IMR-90 (cell line): ENCODE data around the gene COLGALT1. TPM values are rescaled to one million over a fixed set of nuclear protein-coding genes. Genes with fewer than 3 reads are reported as not detected.

ENCODE experiments used
- ATAC-seq: fragments of 200-7000 bp; cut with Tn5 transposase; 2 replicates; pipeline ENCODE4 v1.9.1; 2020; ENCODE audit warnings: low read depth, mild to moderate bottlenecking, moderate library complexity
- BruUV-seq: library from RNA; stranded (reverse); fragments of 400-500 nt; replicated peaks from 2 replicates; lab custom pipeline; 2021; lab: Mats Ljungman, UMichigan
- CTCF ChIA-PET: fragments of 300-600 bp; formaldehyde crosslinking; extraction: SDS; loops from one replicate; lab custom pipeline; 2021; ENCODE audit warnings: antibody characterized with exemption; lab: Yijun Ruan, JAX
- POLR2A ChIA-PET: fragments of 300-600 bp; sonication (Branson Sonifier 250); formaldehyde crosslinking; loops from one replicate; lab custom pipeline; 2022; ENCODE audit warnings: antibody characterized with exemption; ENCODE audit not compliant: unreplicated experiment; lab: Charles Lee
- DNase-seq: peaks from one replicate; pipeline ENCODE4 v3.0.0; 2013
- H2AFZ ChIP-seq: replicated peaks from 2 replicates; pipeline ENCODE3; 2013; ENCODE audit warnings: low read length, mild to moderate bottlenecking; ENCODE audit not compliant: poor library complexity
- H2AK5ac ChIP-seq: 2 replicates; pipeline ENCODE4 v1.6.1; 2013; ENCODE audit warnings: low read depth, low read length, inconsistent platforms
- H2AK9ac ChIP-seq: replicated peaks from 2 replicates; pipeline ENCODE3; 2013; ENCODE audit warnings: mild to moderate bottlenecking, low read depth, low read length, moderate library complexity; ENCODE audit not compliant: poor library complexity
- H2BK120ac ChIP-seq: 2 replicates; pipeline ENCODE4 v1.6.1; 2013; ENCODE audit warnings: low read depth, low read length, inconsistent platforms
- H2BK15ac ChIP-seq: 3 replicates; pipeline ENCODE4 v1.6.1; 2013; ENCODE audit warnings: low read depth, low read length, inconsistent platforms
- H2BK20ac ChIP-seq: 2 replicates; pipeline ENCODE4 v1.6.1; 2013; ENCODE audit warnings: low read depth, mild to moderate bottlenecking, inconsistent platforms, low read length, moderate library complexity
- H2BK5ac ChIP-seq: 2 replicates; pipeline ENCODE4 v1.6.1; 2013; ENCODE audit warnings: mild to moderate bottlenecking, low read depth, low read length, inconsistent platforms; ENCODE audit not compliant: poor library complexity, severe bottlenecking
- H3K14ac ChIP-seq: replicated peaks from 2 replicates; pipeline ENCODE4 v1.6.1; 2013; ENCODE audit warnings: low read depth, low read length, inconsistent platforms
- H3K18ac ChIP-seq: 2 replicates; pipeline ENCODE4 v1.6.1; 2013; ENCODE audit warnings: low read depth, low read length, control low read depth
- H3K23ac ChIP-seq: 2 replicates; pipeline ENCODE4 v1.6.1; 2013; ENCODE audit warnings: low read depth, low read length, inconsistent platforms
- H3K27ac ChIP-seq: 2 replicates; pipeline ENCODE4 v1.5.1; 2013; ENCODE audit warnings: mild to moderate bottlenecking, control low read depth, low read length; ENCODE audit not compliant: insufficient read depth
- H3K27me3 ChIP-seq: 2 replicates; pipeline ENCODE4 v1.6.1; 2013; ENCODE audit warnings: low read length; ENCODE audit not compliant: control insufficient read depth, insufficient read depth
- H3K36me3 ChIP-seq: 2 replicates; pipeline ENCODE4 v1.6.1; 2013; ENCODE audit warnings: low read length, mixed read lengths; ENCODE audit not compliant: control insufficient read depth, insufficient read depth
- H3K4ac ChIP-seq: 2 replicates; pipeline ENCODE4 v1.6.1; 2013; ENCODE audit warnings: low read depth, low read length, inconsistent platforms
- H3K4me1 ChIP-seq: 2 replicates; pipeline ENCODE4 v1.6.1; 2013; ENCODE audit warnings: low read length, mixed read lengths; ENCODE audit not compliant: control insufficient read depth, insufficient read depth
- H3K4me2 ChIP-seq: 2 replicates; pipeline ENCODE4 v1.6.1; 2013; ENCODE audit warnings: low read depth, mild to moderate bottlenecking, control low read depth, low read length, moderate library complexity
- H3K4me3 ChIP-seq: 2 replicates; pipeline ENCODE4 v1.5.1; 2013; ENCODE audit warnings: low read depth, mild to moderate bottlenecking, control low read depth, low read length, moderate library complexity; ENCODE audit not compliant: insufficient read depth
- H3K56ac ChIP-seq: 2 replicates; pipeline ENCODE4 v1.6.1; 2013; ENCODE audit warnings: low read length, inconsistent platforms; ENCODE audit not compliant: insufficient read depth; ENCODE audit errors: extremely low read depth
- H3K79me1 ChIP-seq, 2 experiments: 2 replicates each; pipeline ENCODE4 v1.6.1; 2013; ENCODE audit warnings: low read length in 2 of 2, inconsistent platforms in 1 of 2, low read depth in 1 of 2
- H3K9ac ChIP-seq: 2 replicates; pipeline ENCODE4 v1.6.1; 2013; ENCODE audit warnings: low read depth, low read length, control low read depth
- H3K9me1 ChIP-seq: 2 replicates; pipeline ENCODE4 v1.6.1; 2013; ENCODE audit warnings: low read length, inconsistent platforms; ENCODE audit not compliant: insufficient read depth
- H3K9me3 ChIP-seq: 2 replicates; pipeline ENCODE4 v1.6.1; 2013; ENCODE audit warnings: low read length; ENCODE audit not compliant: control insufficient read depth, insufficient read depth
- H4K20me1 ChIP-seq: 2 replicates; pipeline ENCODE4 v1.6.1; 2013; ENCODE audit warnings: low read length, inconsistent platforms; ENCODE audit not compliant: insufficient read depth
- H4K5ac ChIP-seq: 2 replicates; pipeline ENCODE4 v1.6.1; 2013; ENCODE audit warnings: mild to moderate bottlenecking, low read depth, low read length, control low read depth
- H4K8ac ChIP-seq, 2 experiments: 2 replicates each; pipeline ENCODE4 v1.6.1; 2013; ENCODE audit warnings: low read depth in 2 of 2, low read length in 2 of 2, control low read depth in 1 of 2, inconsistent platforms in 1 of 2
- H4K91ac ChIP-seq: 2 replicates; pipeline ENCODE4 v1.6.1; 2013; ENCODE audit warnings: low read depth, low read length, inconsistent platforms; ENCODE audit not compliant: insufficient read depth
- CEBPB ChIP-seq: IDR thresholded peaks from 2 replicates; pipeline ENCODE4 v1.6.1; 2012; ENCODE audit warnings: low read depth, low read length, improper control_type of control experiment
- CHD1 ChIP-seq: IDR thresholded peaks from 2 replicates; pipeline ENCODE4 v1.6.1; 2012; ENCODE audit warnings: low read depth, low read length, improper control_type of control experiment
- CTCF ChIP-seq: conservative IDR thresholded peaks from 2 replicates; pipeline ENCODE4 v1.5.1; 2012; ENCODE audit warnings: mild to moderate bottlenecking, low read depth, low read length, improper control_type of control experiment
- ELK1 ChIP-seq: fragments of 150-350 bp; IDR thresholded peaks from 2 replicates; pipeline ENCODE4 v1.6.1; 2016; ENCODE audit warnings: low read depth, mild to moderate bottlenecking, low read length, moderate library complexity, borderline replicate concordance
- FOS ChIP-seq: fragments of 150-350 bp; IDR thresholded peaks from 2 replicates; pipeline ENCODE4 v1.6.1; 2016; ENCODE audit warnings: low read depth, low read length
- MAFK ChIP-seq: IDR thresholded peaks from 2 replicates; pipeline ENCODE4 v1.6.1; 2012; ENCODE audit warnings: low read depth, low read length, improper control_type of control experiment
- MAZ ChIP-seq: IDR thresholded peaks from 2 replicates; pipeline ENCODE4 v1.6.1; 2012; ENCODE audit warnings: low read depth, mild to moderate bottlenecking, low read length, improper control_type of control experiment, moderate library complexity, borderline replicate concordance
- MXI1 ChIP-seq: IDR thresholded peaks from 2 replicates; pipeline ENCODE4 v1.6.1; 2012; ENCODE audit warnings: low read depth, mild to moderate bottlenecking, low read length, moderate library complexity, borderline replicate concordance
- RCOR1 ChIP-seq: IDR thresholded peaks from 2 replicates; pipeline ENCODE4 v1.6.1; 2012; ENCODE audit warnings: mild to moderate bottlenecking, low read length, improper control_type of control experiment; ENCODE audit not compliant: insufficient replicate concordance
- whole genome bisulfite sequencing, 2 experiments: methylation state at CpG; one replicate each; pipeline versions ENCODE4 v1.1.5 to v1.1.7; 2013; ENCODE audit warnings: missing lambda C conversion rate in 2 of 2; ENCODE audit not compliant: insufficient read length in 1 of 2; ENCODE audit errors: extremely low coverage in 2 of 2; 5-methylcytosine and 5-hydroxymethylcytosine counted together
- dilution Hi-C: fragments of 300-500 bp; cut with HindIII; formaldehyde crosslinking; loops from one replicate; pipeline ENCODE4 v1.14.3; 2018; ENCODE audit warnings: low sequenced_read_pairs; ENCODE audit not compliant: unreplicated experiment
- in situ Hi-C: fragments of 300-500 bp; cut with MboI; formaldehyde crosslinking; loops from 3 replicates; pipeline ENCODE4 v1.14.3; 2019; ENCODE audit warnings: low sequenced_read_pairs, inconsistent platforms, mixed read lengths
- intact Hi-C: fragments of 100-400 bp; cut with micrococcal nuclease; formaldehyde crosslinking; loops from 2 replicates; pipeline ENCODE4 v1.10.0; 2022
- polyA plus RNA-seq, 3 experiments: library from polyadenylated mRNA; depleted of rRNA; stranded (reverse); fragments of >200 nt; gene quantifications; 2 replicates each; pipeline ENCODE4 v1.2.3, GENCODE V29; 2012; ENCODE audit warnings: low replicate concordance in 1 of 3
- total RNA-seq: library from RNA; depleted of rRNA; stranded (reverse); fragments of >200 nt; gene quantifications from 2 replicates; pipeline ENCODE4 v1.2.3, GENCODE V29; 2012

The COLGALT1 gene
- total and polyA plus RNA-seq, 2 of the 4 experiments (the other 2 are of a cell fraction): 77.1 to 117 TPM

- Histone ChIP-seq H4K5ac (no peak overlapping the region), H3K9me1 (no peaks in the 10 kb centered on the region), H3K9me3 (no peaks in the 10 kb centered on the region), H2BK120ac (no peak overlapping the region), H3K18ac (no peak overlapping the region), H3K4ac (no peak overlapping the region), H2AK9ac (no peak overlapping the region), H3K14ac (no peak overlapping the region), H4K91ac (no peak overlapping the region), H3K27ac (no peak overlapping the region), H2BK15ac (no peak overlapping the region), H3K9ac (no peak overlapping the region), H3K36me3 (no peaks in the 10 kb centered on the region), H4K20me1 (no peaks in the 10 kb centered on the region), H3K4me3 (no peak overlapping the region), H3K56ac (no peak overlapping the region), H2AK5ac (no peak overlapping the region), H3K4me2 (no peak overlapping the region), H3K27me3 (peaks cover 33% of the 10 kb centered on the region), H4K8ac (no peak overlapping the region), H3K79me1 (no peaks in the 10 kb centered on the region), H2BK5ac (no peak overlapping the region), H2BK20ac (no peak overlapping the region), H3K4me1 (no peaks in the 10 kb centered on the region), H2AFZ (no peak overlapping the region), H3K23ac (peak overlapping the region; percentile 9; the same call in 1 of the 2 replicates)
- intact Hi-C loops: no loop called here
- TF ChIP-seq MAZ: no peak
- TF ChIP-seq ELK1: no peak
- TF ChIP-seq FOS: no peak
- TF ChIP-seq MXI1: no peak
- no peak for TF ChIP-seq RCOR1
- TF ChIP-seq MAFK: no peak
- no peak for TF ChIP-seq CEBPB
- TF ChIP-seq CHD1: no peak
- no peak for TF ChIP-seq CTCF
- POLR2A ChIA-PET: no interaction called here
- DNase-seq (no peak), ATAC-seq (no peak)
- no TSS peak for BruUV-seq
- dilution Hi-C loops: no loop called here
- in situ Hi-C loops: no loop called here
- CTCF ChIA-PET: no interaction called here
- 51% methylated on average over 7 of the region's 8 CpGs; no CpG with 5 or more reads in 1 of the 2 experiments for WGBS, 2 experiments
Measured at GRCh38 chr19:17602217-17602616, 46.8 kb downstream of the COLGALT1 start.
